ENCODE data around the gene PKN1. TPM values are rescaled to one million over a fixed set of nuclear protein-coding genes. Genes with fewer than 3 reads are reported as not detected.

Gene PKN1
- total RNA-seq, 1 donor = 164 TPM

- H3K4me3 ChIP-seq (ENCODE audit: low read depth, low read length) = peak overlapping the region; percentile 73
- no peak for DNase-seq (ENCODE audit: low read depth)
- TF ChIP-seq CTCF (IDR thresholded peaks at IDR 0.05; ENCODE audit: insufficient read depth, low read length) = no peak
These were observed 61.3 kb downstream of the PKN1 start for GRCh38 chr19:14494411-14494810.

GRCh38 chr19:14494910-14495671, 62.0 kb downstream of the PKN1 start:
- no peak for TF ChIP-seq CTCF (IDR thresholded peaks at IDR 0.05; ENCODE audit: insufficient read depth, low read length)
- H3K4me3 ChIP-seq (ENCODE audit: low read depth, low read length) = peak overlapping the region; percentile 73
- DNase-seq (ENCODE audit: low read depth) = no peak

- no peak for TF ChIP-seq CTCF (IDR thresholded peaks at IDR 0.05; ENCODE audit: insufficient read depth, low read length)
- H3K4me3 ChIP-seq (ENCODE audit: low read depth, low read length) = peak overlapping the region; percentile 73
- no peak for DNase-seq (ENCODE audit: low read depth)
These were observed 62.5 kb downstream of the PKN1 start for GRCh38 chr19:14495672-14496028.

- H3K4me3 ChIP-seq (ENCODE audit: low read depth, low read length) = peak within 1 kb of the TSS; percentile 73
- peak; percentile 99 for DNase-seq (ENCODE audit: low read depth)
- no peak for TF ChIP-seq CTCF (IDR thresholded peaks at IDR 0.05; ENCODE audit: insufficient read depth, low read length)
These were observed 63.1 kb downstream of the PKN1 start, which contains the start of gene GIPC1 for GRCh38 chr19:14496029-14496833. TSS of gene GIPC1 (minus strand) at chr19:14496127. CDS start at chr19:14482976, 13,151 bp downstream.

GRCh38 chr19:14496834-14497227, 63.7 kb downstream of the PKN1 start:
- H3K4me3 ChIP-seq (ENCODE audit: low read depth, low read length) = peak overlapping the region; percentile 58
- DNase-seq (ENCODE audit: low read depth) = no peak
- TF ChIP-seq CTCF (IDR thresholded peaks at IDR 0.05; ENCODE audit: insufficient read depth, low read length) = no peak

GRCh38 chr19:14497228-14497921, 64.3 kb downstream of the PKN1 start:
- DNase-seq (ENCODE audit: low read depth) = peak; percentile 53
- TF ChIP-seq CTCF (IDR thresholded peaks at IDR 0.05; ENCODE audit: insufficient read depth, low read length) = no peak
- H3K4me3 ChIP-seq (ENCODE audit: low read depth, low read length) = no peak overlapping the region
